COLO668 (cell line): ENCODE results near the gene DROSHA.
"Not testable (repeated sequence)": the region's sequence is repeated elsewhere in the genome, so short reads cannot be mapped to it uniquely, and the experiment has no call there.

Experiments used
- DNase-seq: peaks from one replicate; lab custom pipeline; 2025; ENCODE audit not compliant: unreplicated experiment; lab: John Stamatoyannopoulos, UW

DROSHA gene

DNA sequence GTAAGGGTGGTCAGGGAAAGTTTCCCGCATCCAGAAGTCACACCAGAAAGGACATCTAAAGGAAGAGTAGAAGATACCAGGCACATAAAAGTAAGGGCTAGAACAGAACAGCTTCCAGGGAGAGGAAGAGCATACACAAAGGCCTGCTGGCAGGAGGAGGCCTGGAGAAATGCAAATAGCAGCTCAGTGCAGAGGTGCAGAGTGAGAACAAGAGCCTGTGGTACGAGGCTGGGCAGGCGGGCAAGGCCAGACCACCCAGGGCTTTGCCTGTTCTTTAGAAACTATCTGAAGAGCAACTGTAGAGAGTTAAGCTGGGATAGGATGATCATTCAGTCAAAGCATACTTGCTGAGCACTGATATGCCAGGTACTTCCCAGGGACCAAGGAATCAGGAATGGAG lies 115.3 kb downstream of the DROSHA start:
- DNase-seq, result no peak

- no peak for DNase-seq
Measured at GRCh38 chr5:31415960-31416359, 115.9 kb downstream of the DROSHA start.

DNA sequence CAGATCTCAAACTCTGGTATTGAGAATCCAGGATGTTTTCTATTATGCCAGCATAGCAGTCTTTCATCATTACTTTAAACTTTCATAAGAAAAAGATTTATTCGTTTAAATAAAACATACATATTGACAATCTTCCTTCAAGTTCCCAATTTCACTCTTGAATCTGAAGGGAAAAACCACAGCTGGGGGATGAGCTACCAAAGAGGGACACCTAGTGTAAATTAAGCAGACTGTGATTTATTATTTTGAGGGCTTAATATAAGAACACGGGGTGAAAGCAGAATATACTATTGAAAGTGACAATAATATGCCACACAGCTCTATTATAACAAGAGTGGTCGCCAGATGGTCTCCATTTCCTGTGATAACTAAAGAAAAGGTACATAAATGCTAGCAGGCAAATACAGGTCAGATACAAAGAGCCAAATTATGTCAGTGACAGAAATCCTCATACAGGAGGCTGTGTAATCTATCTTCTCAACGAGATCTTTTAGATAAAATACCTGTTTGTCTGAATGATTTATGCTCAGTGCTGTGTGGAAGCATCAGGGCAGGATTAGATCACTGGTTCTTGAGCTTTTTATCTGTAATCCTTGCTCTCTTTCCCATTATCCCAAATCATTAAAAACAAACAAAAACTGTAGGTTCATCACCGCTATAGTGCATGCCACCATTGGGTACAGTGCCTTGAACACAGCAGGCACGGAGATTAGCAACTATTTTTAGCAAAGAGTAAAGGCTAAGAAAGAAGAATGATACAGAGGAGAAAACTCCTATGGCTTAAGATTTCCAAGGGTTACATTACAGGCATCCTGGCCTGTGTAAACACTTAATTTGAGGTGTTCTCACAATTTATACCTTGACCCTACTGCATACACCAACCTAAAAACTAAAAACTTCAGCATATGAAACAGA lies 116.6 kb downstream of the DROSHA start:
- DNase-seq, result no peak

GRCh38 chr5:31413030-31413812 lies 118.7 kb downstream of the DROSHA start:
- no peak for DNase-seq

GRCh38 chr5:31412324-31412723 lies 119.6 kb downstream of the DROSHA start:
- DNase-seq, result no peak

- no peak for DNase-seq
Measured at GRCh38 chr5:31410089-31410488, 121.8 kb downstream of the DROSHA start.

DNA sequence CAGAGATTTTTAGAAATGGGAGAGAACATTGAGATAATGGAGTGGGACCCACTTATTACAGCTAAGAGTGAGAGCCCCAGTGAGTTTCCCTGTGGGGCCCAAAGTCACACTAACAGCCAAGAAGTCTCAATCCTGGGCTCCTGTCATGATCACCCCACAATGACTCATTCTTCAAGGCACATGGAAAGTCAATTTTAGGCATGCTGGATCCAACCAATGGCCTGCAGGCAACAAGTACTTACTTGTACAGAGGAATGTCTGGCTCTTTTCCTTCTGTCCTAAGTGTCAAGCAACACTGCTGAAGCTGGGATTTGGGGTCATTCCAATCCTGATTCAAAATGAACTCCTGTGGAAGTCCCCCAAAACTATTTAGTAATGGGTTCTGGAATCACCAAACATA lies 123.1 kb downstream of the DROSHA start:
- no peak for DNase-seq

DNA sequence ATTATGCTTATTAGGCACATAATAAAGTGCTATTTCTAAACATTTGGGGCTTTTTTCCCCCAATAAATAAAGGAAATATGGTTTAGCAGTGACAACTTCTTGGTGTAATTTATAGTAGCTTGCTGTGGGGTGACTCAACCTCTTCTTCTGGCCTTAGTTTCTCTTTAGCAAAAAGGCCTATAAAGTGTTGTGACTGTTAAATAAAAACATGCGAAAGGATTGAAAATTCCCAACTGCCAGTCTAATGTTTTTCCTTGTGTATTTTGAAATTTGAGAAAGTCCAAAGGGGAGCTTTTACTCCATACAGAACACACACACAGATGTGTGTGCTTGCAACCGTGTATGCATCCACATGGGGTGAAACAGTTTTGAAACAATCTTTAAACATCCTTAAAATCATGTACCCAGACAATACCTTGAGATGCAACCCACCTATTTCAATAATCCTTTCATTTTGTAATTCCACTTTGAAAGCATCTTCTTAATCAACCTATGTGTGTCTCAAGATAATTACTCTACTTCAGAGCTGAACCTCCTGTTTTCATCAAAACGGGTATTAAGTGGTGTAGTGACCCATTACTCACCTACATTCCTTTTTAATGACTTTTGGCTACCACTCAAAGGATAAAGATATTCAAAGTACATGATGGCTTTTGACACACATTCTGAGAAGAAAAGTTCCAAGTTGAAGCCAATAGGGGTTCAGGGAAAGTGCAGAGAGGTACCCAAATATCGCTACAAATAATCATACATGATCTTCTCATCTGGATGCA lies 123.8 kb downstream of the DROSHA start:
- DNase-seq, result no peak

GRCh38 chr5:31404325-31404724 lies 127.6 kb downstream of the DROSHA start:
- DNase-seq, result no peak

GRCh38 chr5:31401691-31402090 lies 130.2 kb downstream of the DROSHA start:
- no peak for DNase-seq

DNA sequence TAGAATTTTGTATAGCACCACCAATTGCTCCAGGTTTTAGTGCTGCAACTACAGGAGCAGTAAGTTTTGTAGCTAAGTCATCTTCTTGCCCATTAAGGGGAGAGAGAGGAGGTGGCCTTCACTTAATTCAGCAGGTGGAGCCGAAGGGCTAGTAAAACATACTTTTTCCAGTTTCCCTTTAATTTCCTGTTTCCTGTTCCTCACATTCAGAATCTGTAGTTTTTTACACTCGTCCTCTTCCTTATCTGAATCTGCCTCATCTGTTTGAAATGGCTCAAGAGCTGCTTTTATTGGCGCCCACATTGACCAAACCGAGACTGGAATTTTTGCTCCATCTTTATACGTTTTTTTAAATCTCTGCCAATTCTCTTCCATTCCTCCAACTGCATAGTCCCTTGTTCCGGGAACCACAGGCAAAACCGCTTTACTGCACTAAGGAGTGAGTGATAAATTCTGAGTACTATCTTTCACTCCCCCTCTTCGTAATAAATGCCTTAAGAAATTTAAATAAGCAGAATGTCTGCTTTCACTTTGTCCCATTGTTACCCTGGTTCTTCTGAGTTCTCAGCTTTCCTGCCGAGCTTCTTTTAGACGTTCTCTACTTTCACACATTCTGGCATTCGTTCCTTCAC lies 133.9 kb downstream of the DROSHA start:
- DNase-seq, result no peak

GRCh38 chr5:31396611-31397295 lies 135.1 kb downstream of the DROSHA start:
- DNase-seq, result no peak

DNA sequence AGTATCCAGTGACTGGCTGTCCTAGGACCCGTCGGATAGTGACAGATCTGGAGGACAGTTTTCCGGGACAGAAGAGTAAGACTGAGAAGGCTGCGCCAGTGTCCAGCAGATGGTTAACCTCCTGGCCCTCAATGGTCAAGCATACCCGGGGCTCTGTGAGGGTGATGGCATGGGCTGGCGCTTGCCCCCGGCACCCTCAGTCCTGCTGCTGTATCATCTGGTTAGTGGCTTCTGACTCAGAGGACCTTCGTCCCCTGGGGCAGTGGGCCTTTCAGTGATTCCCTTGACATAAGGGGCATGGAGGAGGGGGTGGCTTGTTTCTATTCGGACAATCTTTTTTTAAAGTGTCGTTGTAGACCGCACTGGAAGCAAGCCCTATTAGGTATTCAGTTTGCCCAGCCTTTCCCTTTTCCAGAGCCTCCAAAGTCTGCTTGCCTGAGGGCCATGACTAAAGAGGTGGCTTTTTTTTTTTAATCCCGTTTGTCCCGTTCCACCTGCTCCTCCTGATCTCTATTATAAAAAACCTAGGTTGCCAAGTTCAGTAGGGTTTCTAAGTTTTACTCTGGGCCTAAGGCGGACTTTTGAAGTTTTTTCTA lies 136.3 kb downstream of the DROSHA start:
- not testable (repeated sequence) for DNase-seq

GRCh38 chr5:31393126-31393525 lies 138.8 kb downstream of the DROSHA start:
- no peak for DNase-seq

- no peak for DNase-seq
Measured at GRCh38 chr5:31392061-31392460, 139.8 kb downstream of the DROSHA start.

- DNase-seq, result no peak
Measured at GRCh38 chr5:31390256-31390655, 141.6 kb downstream of the DROSHA start.

DNA sequence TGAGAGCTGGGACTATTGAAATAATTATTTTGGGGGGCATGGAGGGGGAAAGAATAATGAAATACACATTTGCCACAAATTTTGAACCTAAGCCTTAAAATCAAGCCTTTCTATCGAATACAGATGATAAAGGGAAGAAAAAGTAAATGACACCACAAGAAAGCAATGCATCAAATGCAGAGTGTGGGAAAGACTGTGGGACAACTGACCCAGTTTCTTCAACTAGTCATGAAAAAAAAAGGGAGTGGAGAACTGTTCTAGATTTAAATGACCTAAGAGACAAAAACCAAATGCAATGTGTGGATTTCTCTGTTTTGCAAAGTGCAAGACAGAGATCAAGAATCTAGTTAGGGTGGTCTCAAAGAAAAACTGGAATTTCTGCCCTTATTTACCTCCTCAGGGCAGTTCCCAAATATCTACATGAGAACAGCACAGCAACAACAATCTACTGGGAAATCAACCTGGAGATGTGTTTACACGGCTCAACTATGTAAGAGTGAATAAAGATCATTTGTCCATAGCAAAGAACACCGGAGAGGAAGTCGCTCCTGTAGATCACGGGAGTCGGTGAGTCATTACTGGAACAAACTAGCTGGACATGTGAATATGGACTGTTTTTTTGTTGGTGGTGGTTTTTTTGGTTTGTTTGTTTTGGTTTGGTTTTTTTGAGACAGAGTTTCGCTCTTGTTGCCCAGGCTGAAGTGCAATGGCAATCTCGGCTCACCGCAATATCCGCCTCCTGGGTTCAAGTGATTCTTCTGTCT lies 145.9 kb downstream of the DROSHA start:
- no peak for DNase-seq

DNA sequence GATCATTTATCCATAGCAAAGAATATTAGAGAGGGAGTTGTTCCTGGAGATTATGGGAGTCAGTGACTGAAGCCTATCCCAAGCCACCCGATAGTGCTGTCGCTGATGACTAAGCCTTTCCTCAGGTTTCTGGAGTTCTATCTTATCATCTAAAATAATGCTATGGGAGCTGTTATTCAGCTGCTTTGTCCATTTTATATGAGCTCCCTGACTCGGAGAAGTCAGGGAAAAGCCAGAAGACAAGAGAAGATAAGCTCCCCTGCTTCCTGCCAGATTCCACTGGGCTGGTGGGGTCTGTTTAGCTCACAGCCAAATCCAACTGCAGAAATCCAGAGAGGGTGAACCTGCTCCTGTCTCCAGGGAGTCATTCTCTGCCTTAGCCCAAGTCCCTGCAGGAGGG lies 148.2 kb downstream of the DROSHA start:
- DNase-seq, result no peak
